Adrenal gland (tissue), 12 donors: ENCODE results near the gene RNU6-1. TPM values are rescaled to one million over a fixed set of nuclear protein-coding genes. Genes with fewer than 3 reads are reported as not detected.

Experiments
- DNase-seq, 7 donors: peaks; one replicate each; pipeline ENCODE4 v3.0.0-alpha.2; 2019 to 2020
- H3K27ac ChIP-seq, 5 donors: fragments of 200-600 bp; sonication (generic) in 4 of 5; 1 replicate in 3 of 5; 2 replicates in 2 of 5; pipeline versions ENCODE4 v1.5.1 to v1.8.0; 2016 to 2020; ENCODE audit warnings: mild to moderate bottlenecking in 1 of 5
- H3K27me3 ChIP-seq: fragments of 200-600 bp; 2 replicates; pipeline ENCODE4 v1.8.0; 2021
- H3K36me3 ChIP-seq, 2 donors: fragments of 200-600 bp; replicated peaks in 1 of 2; 1 replicate in 1 of 2; 2 replicates in 1 of 2; pipeline versions ENCODE4 v1.5.1 to v1.8.0; 2018 to 2022
- H3K4me1 ChIP-seq, 2 donors: fragments of 200-600 bp; replicated peaks in 1 of 2; 1 replicate in 1 of 2; 2 replicates in 1 of 2; pipeline versions ENCODE4 v1.5.1 to v1.8.0; 2018 to 2021
- H3K4me3 ChIP-seq, 4 donors: fragments of 200-600 bp; sonication (generic) in 3 of 4; one replicate each; pipeline ENCODE4 v1.5.1; 2016 to 2018
- H3K9me3 ChIP-seq, 3 donors: fragments of 200-600 bp; sonication (generic) in 1 of 3; replicated peaks in 1 of 3; 1 replicate in 2 of 3; 2 replicates in 1 of 3; pipeline versions ENCODE4 v1.5.1 to v1.8.0; 2016 to 2021
- CTCF ChIP-seq, 6 experiments: fragments of 450-650 bp in 4 of 6; fragments of 200-600 bp in 2 of 6; sonication (generic) in 1 of 6; IDR thresholded peaks; 1 replicate in 5 of 6; 2 replicates in 1 of 6; pipeline versions ENCODE4 v1.5.1 to v1.8.0; 2016 to 2021; ENCODE audit warnings: antibody characterized with exemption in 6 of 6, mild to moderate bottlenecking in 2 of 6, moderate library complexity in 1 of 6
- POLR2A ChIP-seq, 2 donors: fragments of 450-650 bp; IDR thresholded peaks; one replicate each; pipeline ENCODE4 v1.6.1; 2017; ENCODE audit warnings: antibody characterized with exemption in 2 of 2, mild to moderate bottlenecking in 2 of 2, moderate library complexity in 1 of 2
- WGBS, 4 donors: extraction: QIAGEN DNeasy Blood & Tissue Kit in 2 of 4; methylation state at CpG; one replicate each; pipeline versions ENCODE4 v1.1.5 to v1.1.7; 2013 to 2017; 5-methylcytosine and 5-hydroxymethylcytosine counted together
- intact Hi-C, 2 donors: fragments of 100-400 bp; cut with DNase I; formaldehyde crosslinking; loops; one replicate each; pipeline versions ENCODE4 v1.14.1 to v1.15.0; 2022 to 2023
- polyA plus RNA-seq, 3 donors: library from polyadenylated mRNA; stranded (reverse); fragments of 200-250 nt in 2 of 3; fragments of 350-450 nt in 1 of 3; fragmentation: Illumina TruSeq in 1 of 3; extraction: RNeasy Lipid Tissue Mini Kit (QIAGEN cat#74804) in 1 of 3; gene quantifications; one replicate each; pipeline ENCODE4 v1.2.3, GENCODE V29; 2013 to 2014
- total RNA-seq, 9 donors: library from RNA; depleted of rRNA in 4 of 9; stranded (reverse); fragments of >200 nt in 4 of 9; fragments of 120-200 nt in 1 of 9; fragmentation: NEBNext Ultra II Directional in 1 of 9; extraction: Animal tissue kit (Norgen Biotek cat#: 25700) in 1 of 9; gene quantifications; one replicate each; pipeline versions ENCODE4 v1.1.0 to v1.2.4, GENCODE V29; 2013 to 2023
- donor health status: healthy with polysubstance abuse.
- donor health status: Bipolar disorder and iron deficiency.
- donor health status: DM: yes; HTN: yes; CAD: no.
- donor health status: DM: no; HTN: no; CAD: no.
- donor health status: DM: no; HTN: no; CAD: no.
- donor health status: DM: yes; HTN: yes; CAD: no.

Gene RNU6-1
- total and polyA plus RNA-seq, 12 donors = not detected

DNA sequence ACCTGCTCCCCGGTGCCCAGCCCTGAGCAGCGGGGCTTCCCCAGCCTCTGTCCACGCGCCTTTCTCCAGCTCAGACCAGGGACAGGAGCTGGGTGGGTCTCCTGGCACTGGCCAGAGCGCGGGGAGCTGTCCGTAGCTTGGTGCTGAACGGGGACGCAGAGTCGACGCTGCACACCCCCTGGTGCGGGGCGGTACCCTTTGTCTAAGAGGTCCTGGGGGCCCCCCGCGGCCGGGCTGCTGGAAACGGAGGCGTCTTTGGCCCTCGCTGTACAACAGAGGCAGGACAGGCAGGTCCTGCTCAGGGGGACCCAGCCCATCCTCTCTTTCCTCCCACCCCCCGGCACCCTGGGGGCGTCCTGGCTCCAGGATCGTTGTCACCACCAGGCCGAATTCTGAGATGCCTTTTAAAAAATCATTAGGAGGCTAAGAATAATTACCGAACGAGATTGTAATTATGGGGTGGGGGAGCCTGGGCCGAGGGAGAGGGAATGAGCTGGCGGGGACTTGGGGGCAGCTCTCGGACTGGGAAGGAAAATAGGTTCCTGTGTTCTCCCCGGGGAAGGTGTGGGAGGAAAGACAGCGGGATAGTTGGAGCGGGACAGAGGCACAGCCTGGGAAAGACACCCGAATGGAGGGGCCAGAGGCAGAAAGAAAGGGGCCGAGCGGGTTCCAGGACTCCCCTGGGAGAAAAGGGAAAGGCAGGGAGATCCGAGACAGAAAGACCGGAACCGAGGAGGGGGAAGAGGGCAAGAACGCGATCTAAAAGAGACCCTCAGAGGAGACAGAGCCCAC lies 18.7 kb downstream of the RNU6-1 start:
- 4 to 6% (median 4%) methylated on average over 26 to 39 of the region's 39 CpGs for WGBS, 4 donors
- H3K27ac ChIP-seq = no peak overlapping the region
- no peak overlapping the region for H3K4me3 ChIP-seq
- intact Hi-C loops = no loop called here
- no peak for TF ChIP-seq CTCF (IDR thresholded peaks at IDR 0.05)
- no peak for TF ChIP-seq POLR2A (IDR thresholded peaks at IDR 0.05)
- peak in 6 of 7 donors; percentile 55 to 67 (median 60) for DNase-seq
- no peaks in the 10 kb centered on the region for H3K36me3 ChIP-seq
- H3K9me3 ChIP-seq = no peaks in the 10 kb centered on the region
- H3K27me3 ChIP-seq = peaks cover 70% of the 10 kb centered on the region
- peaks cover 19 to 27% of the 10 kb centered on the region in 2 donors for H3K4me1 ChIP-seq

DNA sequence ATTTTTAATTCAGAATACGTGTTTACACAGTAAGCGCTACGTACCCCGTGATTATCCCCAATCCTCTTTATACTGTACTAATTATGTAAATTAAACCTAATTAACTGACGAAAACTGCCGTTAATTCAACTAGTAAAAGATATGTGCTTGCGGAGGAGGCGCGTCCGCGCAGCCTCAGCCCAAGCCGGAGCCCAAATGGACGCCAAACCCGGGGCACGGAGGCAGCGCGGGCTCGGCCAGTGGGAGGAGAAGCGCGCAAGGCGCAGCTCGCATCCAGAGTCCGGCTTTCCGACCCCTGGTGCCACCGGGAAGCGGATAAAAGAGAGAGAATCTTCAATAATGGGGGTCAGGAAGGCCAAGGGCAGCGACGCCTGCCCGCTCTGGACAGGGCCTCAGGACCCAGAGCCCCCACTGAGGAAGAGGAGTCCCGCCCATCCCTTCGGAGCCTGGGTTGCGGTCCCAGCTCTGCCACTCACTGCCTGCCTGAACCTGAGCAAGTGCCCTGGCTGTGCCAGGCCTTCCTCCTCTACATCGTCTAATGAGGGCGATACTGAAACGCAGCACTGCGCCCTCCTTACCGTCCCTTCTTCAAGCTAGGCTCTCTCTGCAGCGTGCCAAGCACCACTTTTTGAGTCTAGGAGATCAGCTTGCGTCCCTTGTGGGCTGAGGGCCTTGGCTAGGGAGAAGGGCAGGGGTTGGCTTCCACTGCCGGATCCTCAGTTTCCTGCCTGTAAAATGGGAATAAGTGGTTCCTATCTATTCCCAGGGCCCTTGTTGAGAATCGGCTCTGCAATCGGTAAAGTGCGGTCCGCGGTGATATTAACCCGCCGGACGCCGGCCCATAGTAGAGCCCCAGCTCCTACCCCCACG lies 19.5 kb downstream of the RNU6-1 start:
- Histone ChIP-seq H3K4me1 (peaks cover 12 to 19% of the 10 kb centered on the region in 2 donors), H3K36me3 (no peaks in the 10 kb centered on the region), H3K27me3 (peaks cover 61% of the 10 kb centered on the region), H3K9me3 (no peaks in the 10 kb centered on the region), H3K4me3 (no peak overlapping the region), H3K27ac (no peak overlapping the region)
- TF ChIP-seq POLR2A (IDR thresholded peaks at IDR 0.05) (no peak), CTCF (IDR thresholded peaks at IDR 0.05) (no peak)
- DNase-seq = no peak
- intact Hi-C loops = no loop called here
- WGBS, 4 donors = 13 to 17% (median 16%) methylated on average over 33 to 50 of the region's 50 CpGs

GRCh38 chr15:67819636-67820035 lies 20.2 kb downstream of the RNU6-1 start:
- no peak for DNase-seq
- Histone ChIP-seq H3K4me3 (no peak overlapping the region), H3K9me3 (no peaks in the 10 kb centered on the region), H3K27ac (no peak overlapping the region), H3K27me3 (peaks cover 55% of the 10 kb centered on the region), H3K36me3 (no peaks in the 10 kb centered on the region), H3K4me1 (peaks cover 8 to 14% of the 10 kb centered on the region in 2 donors)
- WGBS, 4 donors = 13 to 20% (median 18%) methylated on average over 11 to 19 of the region's 19 CpGs
- intact Hi-C loops = no loop called here
- TF ChIP-seq CTCF (IDR thresholded peaks at IDR 0.05) = no peak
- no peak for TF ChIP-seq POLR2A (IDR thresholded peaks at IDR 0.05)

DNA sequence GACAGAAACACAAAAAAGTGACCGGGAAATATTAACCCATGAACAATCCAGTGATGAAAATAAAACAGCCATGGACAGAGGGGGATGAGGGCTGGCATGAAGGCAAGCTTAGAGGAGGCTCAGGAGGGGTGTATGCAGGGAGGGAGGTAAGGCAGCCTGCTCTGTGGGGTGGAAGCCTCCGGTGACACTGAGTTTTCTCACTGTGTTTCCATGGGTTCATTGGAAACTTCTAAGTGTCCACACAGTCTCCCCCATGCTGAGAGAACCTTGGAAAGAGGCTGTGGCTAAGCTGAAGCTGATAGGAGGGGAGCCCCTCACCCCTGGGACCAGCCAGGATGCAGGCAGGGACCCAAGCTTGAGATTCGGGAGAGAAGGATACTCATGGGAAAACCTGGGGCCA lies 21.4 kb downstream of the RNU6-1 start:
- Histone ChIP-seq H3K27ac (no peak overlapping the region), H3K4me1 (peaks cover 7 to 9% of the 10 kb centered on the region in 2 donors), H3K27me3 (peaks cover 43% of the 10 kb centered on the region), H3K4me3 (no peak overlapping the region), H3K36me3 (no peaks in the 10 kb centered on the region), H3K9me3 (no peaks in the 10 kb centered on the region)
- intact Hi-C loops = no loop called here
- WGBS, 4 donors = 83 to 90% (median 88%) methylated on average over 2 to 3 of the region's 3 CpGs
- TF ChIP-seq POLR2A (IDR thresholded peaks at IDR 0.05) (no peak), CTCF (IDR thresholded peaks at IDR 0.05) (no peak)
- DNase-seq = no peak
